CD4-positive, alpha-beta memory T cell (primary cell): ENCODE data around the gene TXNRD1. TPM values are rescaled to one million over a fixed set of nuclear protein-coding genes. Genes with fewer than 3 reads are reported as not detected.

Experiments
- CTCF ChIA-PET: fragments of 350-600 bp; sonication (Branson Sonifier 250); formaldehyde crosslinking; loops from one replicate; lab custom pipeline; 2021; ENCODE audit warnings: inconsistent platforms; ENCODE audit not compliant: partially characterized antibody; lab: Charles Lee
- POLR2A ChIA-PET: fragments of 350-600 bp; sonication (Branson Sonifier 250); formaldehyde crosslinking; loops from one replicate; lab custom pipeline; 2021; ENCODE audit not compliant: partially characterized antibody; lab: Charles Lee
- DNase-seq, 5 donors: peaks; one replicate each; pipeline versions ENCODE4 v3.0.0 to v3.0.0-alpha.2; 2020 to 2022; ENCODE audit warnings: mixed read lengths in 1 of 5
- H3K27ac ChIP-seq: one replicate; pipeline ENCODE4 v1.7.0; 2013; ENCODE audit warnings: low read depth, low read length
- H3K27me3 ChIP-seq: 2 replicates; pipeline ENCODE4 v1.7.0; 2013; ENCODE audit warnings: mild to moderate bottlenecking, low read length, moderate library complexity; ENCODE audit not compliant: insufficient read depth
- H3K36me3 ChIP-seq: 2 replicates; pipeline ENCODE4 v1.7.0; 2013; ENCODE audit warnings: mild to moderate bottlenecking, low read length, moderate library complexity; ENCODE audit not compliant: insufficient read depth
- H3K4me1 ChIP-seq: 2 replicates; pipeline ENCODE4 v1.7.0; 2013; ENCODE audit warnings: mild to moderate bottlenecking, low read length, moderate library complexity; ENCODE audit not compliant: insufficient read depth
- H3K4me3 ChIP-seq, 2 donors: one replicate each; pipeline ENCODE4 v1.7.0; 2013; ENCODE audit warnings: low read length in 2 of 2, mild to moderate bottlenecking in 1 of 2
- H3K9me3 ChIP-seq, 2 donors: one replicate each; pipeline ENCODE4 v1.7.0; 2013; ENCODE audit warnings: low read length in 2 of 2, control low read depth in 1 of 2; ENCODE audit not compliant: control insufficient read depth in 1 of 2
- H3K27ac Mint-ChIP-seq, 7 donors: one replicate each; pipeline ENCODE4 v1.8.0; 2020 to 2021; ENCODE audit warnings: mixed read lengths in 7 of 7, mild to moderate bottlenecking in 6 of 7, inconsistent platforms in 3 of 7, moderate library complexity in 3 of 7
- H3K27me3 Mint-ChIP-seq, 2 donors: one replicate each; pipeline ENCODE4 v1.8.0; 2020 to 2021; ENCODE audit warnings: mixed read lengths in 2 of 2
- H3K36me3 Mint-ChIP-seq, 2 donors: one replicate each; pipeline ENCODE4 v1.8.0; 2020 to 2021; ENCODE audit warnings: mixed read lengths in 2 of 2, inconsistent platforms in 1 of 2, mild to moderate bottlenecking in 1 of 2
- H3K4me1 Mint-ChIP-seq, 4 donors: one replicate each; pipeline ENCODE4 v1.8.0; 2020 to 2021; ENCODE audit warnings: mixed read lengths in 4 of 4, mild to moderate bottlenecking in 1 of 4
- H3K4me3 Mint-ChIP-seq, 8 donors: one replicate each; pipeline ENCODE4 v1.8.0; 2020 to 2021; ENCODE audit warnings: mixed read lengths in 8 of 8, mild to moderate bottlenecking in 7 of 8, moderate library complexity in 6 of 8, inconsistent platforms in 3 of 8
- H3K9me3 Mint-ChIP-seq, 8 donors: one replicate each; pipeline ENCODE4 v1.8.0; 2020 to 2021; ENCODE audit warnings: mixed read lengths in 8 of 8, mild to moderate bottlenecking in 5 of 8, inconsistent platforms in 3 of 8, moderate library complexity in 1 of 8
- intact Hi-C: fragments of 100-400 bp; cut with micrococcal nuclease; formaldehyde crosslinking; loops from one replicate; pipeline ENCODE4 v1.15.1; 2023
- polyA plus RNA-seq, 2 donors: library from polyadenylated mRNA; unstranded; fragments of 300-500 nt; fragmentation: Illumina TruSeq; gene quantifications; one replicate each; pipeline ENCODE4 v1.2.3, GENCODE V29; 2021
- total RNA-seq, 2 experiments: library from RNA; stranded (reverse); gene quantifications; one replicate each; pipeline ENCODE4 v1.2.3, GENCODE V29; 2021

The TXNRD1 gene
- total and polyA plus RNA-seq, 4 experiments from 2014 or later, result 32.2 to 64.5 (median 46.7) TPM

- H3K36me3 Mint-ChIP-seq, result peaks cover 9 to 11% of the 10 kb centered on the region in 2 donors
- Histone ChIP-seq H3K27me3 (no peaks in the 10 kb centered on the region), H3K27ac (no peak overlapping the region), H3K9me3 (peaks cover 0 to 20% of the 10 kb centered on the region in 2 donors), H3K4me3 (no peak overlapping the region), H3K4me1 (no peaks in the 10 kb centered on the region), H3K36me3 (no peaks in the 10 kb centered on the region)
- DNase-seq, result no peak
- H3K27ac Mint-ChIP-seq, result no peak overlapping the region
- H3K4me1 Mint-ChIP-seq, result no peaks in the 10 kb centered on the region
- peaks cover 0 to 5% of the 10 kb centered on the region in 2 donors for H3K27me3 Mint-ChIP-seq
- ChIA-PET CTCF (no interaction called here), POLR2A (no interaction called here)
- H3K4me3 Mint-ChIP-seq, result no peak overlapping the region
- H3K9me3 Mint-ChIP-seq, result peaks cover 0 to 59% (median 42%) of the 10 kb centered on the region in 8 donors
- intact Hi-C loops, result no loop called here
These were observed 19.4 kb downstream of the TXNRD1 start for GRCh38 chr12:104234926-104235499.

- H3K27ac ChIP-seq, result no peak overlapping the region
- peaks cover 0 to 40% (median 30%) of the 10 kb centered on the region in 8 donors for H3K9me3 Mint-ChIP-seq
- intact Hi-C loops, result no loop called here
- no peak overlapping the region for H3K4me3 Mint-ChIP-seq
- H3K27me3 Mint-ChIP-seq, result peaks cover 2% of the 10 kb centered on the region in 2 donors
- H3K27ac Mint-ChIP-seq, result no peak overlapping the region
- ChIA-PET POLR2A (no interaction called here), CTCF (interaction anchor here (0.7 kb wide), 1 partner anchor 16 kb away, joined by 3 read pairs; no protein-coding TSS in a partner anchor)
- DNase-seq, result no peak
- no peaks in the 10 kb centered on the region for H3K4me1 ChIP-seq
- H3K27me3 ChIP-seq, result no peaks in the 10 kb centered on the region
- no peak overlapping the region for H3K4me3 ChIP-seq
- H3K36me3 Mint-ChIP-seq, result peaks cover 7 to 11% of the 10 kb centered on the region in 2 donors
- peaks cover 0 to 14% of the 10 kb centered on the region in 2 donors for H3K9me3 ChIP-seq
- no peaks in the 10 kb centered on the region for H3K36me3 ChIP-seq
- H3K4me1 Mint-ChIP-seq, result no peaks in the 10 kb centered on the region
These were observed 22.4 kb downstream of the TXNRD1 start for GRCh38 chr12:104237930-104238329.

- H3K27ac Mint-ChIP-seq, result no peak overlapping the region
- no peak overlapping the region for H3K4me3 Mint-ChIP-seq
- H3K9me3 Mint-ChIP-seq, result no peaks in the 10 kb centered on the region
- H3K4me1 Mint-ChIP-seq, result no peaks in the 10 kb centered on the region
- H3K36me3 ChIP-seq, result no peaks in the 10 kb centered on the region
- H3K27ac ChIP-seq, result no peak overlapping the region
- no peaks in the 10 kb centered on the region for H3K9me3 ChIP-seq
- no peaks in the 10 kb centered on the region for H3K4me1 ChIP-seq
- intact Hi-C loops, result no loop called here
- H3K27me3 ChIP-seq, result no peaks in the 10 kb centered on the region
- no peak for DNase-seq
- no peak overlapping the region for H3K4me3 ChIP-seq
- H3K27me3 Mint-ChIP-seq, result peaks cover 2 to 8% of the 10 kb centered on the region in 2 donors
- ChIA-PET POLR2A (no interaction called here), CTCF (interaction anchor here (0.9 to 1.4 kb wide), 2 partner anchors 21 to 44 kb away, joined by 3 read pairs; no protein-coding TSS in a partner anchor)
- H3K36me3 Mint-ChIP-seq, result no peaks in the 10 kb centered on the region
These were observed 27.1 kb downstream of the TXNRD1 start for GRCh38 chr12:104242546-104243206.

GRCh38 chr12:104243551-104243950 is 28.0 kb downstream of the TXNRD1 start:
- intact Hi-C loops, result no loop called here
- Histone ChIP-seq H3K4me1 (no peaks in the 10 kb centered on the region), H3K36me3 (no peaks in the 10 kb centered on the region), H3K9me3 (no peaks in the 10 kb centered on the region), H3K27ac (no peak overlapping the region), H3K27me3 (no peaks in the 10 kb centered on the region), H3K4me3 (no peak overlapping the region)
- Mint-ChIP-seq H3K27me3 (peaks cover 2 to 8% of the 10 kb centered on the region in 2 donors), H3K4me3 (no peak overlapping the region), H3K9me3 (no peaks in the 10 kb centered on the region), H3K36me3 (no peaks in the 10 kb centered on the region), H3K27ac (no peak overlapping the region), H3K4me1 (no peaks in the 10 kb centered on the region)
- DNase-seq, result no peak
- POLR2A ChIA-PET, result no interaction called here
- CTCF ChIA-PET, result interaction anchor here (1.2 to 1.4 kb wide), 2 partner anchors 43 to 44 kb away, joined by 3 read pairs; no protein-coding TSS in a partner anchor

GRCh38 chr12:104243971-104244370 is 28.4 kb downstream of the TXNRD1 start:
- Mint-ChIP-seq H3K4me1 (no peaks in the 10 kb centered on the region), H3K27me3 (peaks cover 2 to 8% of the 10 kb centered on the region in 2 donors), H3K36me3 (no peaks in the 10 kb centered on the region), H3K9me3 (no peaks in the 10 kb centered on the region), H3K4me3 (no peak overlapping the region), H3K27ac (no peak overlapping the region)
- DNase-seq, result no peak
- intact Hi-C loops, result no loop called here
- Histone ChIP-seq H3K36me3 (no peaks in the 10 kb centered on the region), H3K27ac (no peak overlapping the region), H3K4me3 (no peak overlapping the region), H3K27me3 (no peaks in the 10 kb centered on the region), H3K4me1 (no peaks in the 10 kb centered on the region), H3K9me3 (no peaks in the 10 kb centered on the region)
- ChIA-PET POLR2A (no interaction called here), CTCF (interaction anchor here (0.6 to 1.2 kb wide), 2 partner anchors 38 to 44 kb away, joined by 3 read pairs; no protein-coding TSS in a partner anchor)

GRCh38 chr12:104247698-104248097 is 32.1 kb downstream of the TXNRD1 start:
- H3K4me1 Mint-ChIP-seq, result no peaks in the 10 kb centered on the region
- Histone ChIP-seq H3K36me3 (no peaks in the 10 kb centered on the region), H3K9me3 (no peaks in the 10 kb centered on the region), H3K4me1 (no peaks in the 10 kb centered on the region), H3K27ac (no peak overlapping the region), H3K4me3 (no peak overlapping the region), H3K27me3 (no peaks in the 10 kb centered on the region)
- no peak overlapping the region for H3K27ac Mint-ChIP-seq
- POLR2A ChIA-PET, result no interaction called here
- no peak overlapping the region for H3K4me3 Mint-ChIP-seq
- no peak for DNase-seq
- CTCF ChIA-PET, result no interaction called here
- peaks cover 0 to 6% of the 10 kb centered on the region in 2 donors for H3K27me3 Mint-ChIP-seq
- no peaks in the 10 kb centered on the region for H3K36me3 Mint-ChIP-seq
- H3K9me3 Mint-ChIP-seq, result no peaks in the 10 kb centered on the region
- intact Hi-C loops, result no loop called here

- CTCF ChIA-PET, result no interaction called here
- Histone ChIP-seq H3K9me3 (no peaks in the 10 kb centered on the region), H3K27ac (no peak overlapping the region), H3K4me3 (no peak overlapping the region), H3K36me3 (no peaks in the 10 kb centered on the region), H3K4me1 (no peaks in the 10 kb centered on the region), H3K27me3 (no peaks in the 10 kb centered on the region)
- peaks cover 0 to 3% (median 0%) of the 10 kb centered on the region in 4 donors for H3K4me1 Mint-ChIP-seq
- POLR2A ChIA-PET, result no interaction called here
- no peak overlapping the region for H3K27ac Mint-ChIP-seq
- H3K36me3 Mint-ChIP-seq, result no peaks in the 10 kb centered on the region
- no peaks in the 10 kb centered on the region for H3K9me3 Mint-ChIP-seq
- no peak overlapping the region for H3K4me3 Mint-ChIP-seq
- intact Hi-C loops, result no loop called here
- DNase-seq, result no peak
- H3K27me3 Mint-ChIP-seq, result peaks cover 0 to 6% of the 10 kb centered on the region in 2 donors
These were observed 32.9 kb downstream of the TXNRD1 start for GRCh38 chr12:104248444-104248843.
